GM06990 (cell line): ENCODE results near the gene ZNF236.

Source experiments
- DNase-seq: peaks from one replicate; pipeline ENCODE4 v3.0.0-alpha.2; 2011; ENCODE audit not compliant: insufficient read length; ENCODE audit errors: extremely low read depth
- H3K27me3 ChIP-seq: replicated peaks from 2 replicates; pipeline ENCODE4 v1.6.0; 2011; ENCODE audit warnings: low read length; ENCODE audit not compliant: control insufficient read depth, insufficient read depth
- H3K36me3 ChIP-seq: 2 replicates; pipeline ENCODE4 v1.5.1; 2011; ENCODE audit warnings: low read length; ENCODE audit not compliant: control insufficient read depth, insufficient read depth
- H3K4me3 ChIP-seq: replicated peaks from 2 replicates; pipeline ENCODE4 v1.5.1; 2011; ENCODE audit warnings: low read depth, mild to moderate bottlenecking, control low read depth, low read length
- TF ChIP-seq, protein P1 (sequence below): IDR thresholded peaks from 2 replicates; pipeline ENCODE4 v1.5.1; 2011; ENCODE audit warnings: low read length, control low read depth, mild to moderate bottlenecking, inconsistent platforms; ENCODE audit not compliant: insufficient read depth, poor library complexity, severe bottlenecking

Gene ZNF236

DNA sequence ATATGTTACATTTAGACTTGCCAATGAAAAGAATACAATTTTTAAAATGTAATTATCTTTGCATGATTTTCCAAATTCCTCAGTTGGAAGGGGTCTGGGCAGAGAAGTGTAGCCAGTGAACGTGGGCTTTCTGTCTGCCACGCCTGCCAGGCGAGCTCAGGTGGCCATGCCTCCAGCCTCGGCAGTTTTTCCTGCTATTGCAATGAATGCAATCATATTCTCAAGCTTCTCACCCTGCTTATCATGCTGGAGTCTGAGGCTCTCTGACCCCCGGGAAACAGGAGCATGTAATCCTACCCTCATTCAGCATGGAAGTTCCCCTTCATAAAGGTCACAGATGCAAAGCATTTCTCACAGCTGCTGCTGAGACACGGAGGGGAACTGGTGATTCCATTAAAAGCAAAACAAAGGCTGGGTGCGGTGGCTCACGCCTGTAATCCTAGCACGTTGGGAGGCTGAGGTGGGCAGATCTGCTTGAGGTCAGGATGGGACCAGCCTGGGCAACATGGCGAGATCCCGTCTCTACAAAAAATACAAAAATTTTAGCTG lies 155.4 kb downstream of the ZNF236 start:
- Histone ChIP-seq H3K36me3 (no peaks in the 10 kb centered on the region; the same call in 1 of the 2 replicates), H3K4me3 (no peak overlapping the region), H3K27me3 (no peaks in the 10 kb centered on the region)
- TF ChIP-seq, protein P1, sequence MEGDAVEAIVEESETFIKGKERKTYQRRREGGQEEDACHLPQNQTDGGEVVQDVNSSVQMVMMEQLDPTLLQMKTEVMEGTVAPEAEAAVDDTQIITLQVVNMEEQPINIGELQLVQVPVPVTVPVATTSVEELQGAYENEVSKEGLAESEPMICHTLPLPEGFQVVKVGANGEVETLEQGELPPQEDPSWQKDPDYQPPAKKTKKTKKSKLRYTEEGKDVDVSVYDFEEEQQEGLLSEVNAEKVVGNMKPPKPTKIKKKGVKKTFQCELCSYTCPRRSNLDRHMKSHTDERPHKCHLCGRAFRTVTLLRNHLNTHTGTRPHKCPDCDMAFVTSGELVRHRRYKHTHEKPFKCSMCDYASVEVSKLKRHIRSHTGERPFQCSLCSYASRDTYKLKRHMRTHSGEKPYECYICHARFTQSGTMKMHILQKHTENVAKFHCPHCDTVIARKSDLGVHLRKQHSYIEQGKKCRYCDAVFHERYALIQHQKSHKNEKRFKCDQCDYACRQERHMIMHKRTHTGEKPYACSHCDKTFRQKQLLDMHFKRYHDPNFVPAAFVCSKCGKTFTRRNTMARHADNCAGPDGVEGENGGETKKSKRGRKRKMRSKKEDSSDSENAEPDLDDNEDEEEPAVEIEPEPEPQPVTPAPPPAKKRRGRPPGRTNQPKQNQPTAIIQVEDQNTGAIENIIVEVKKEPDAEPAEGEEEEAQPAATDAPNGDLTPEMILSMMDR: no peak
- DNase-seq: no peak

DNA sequence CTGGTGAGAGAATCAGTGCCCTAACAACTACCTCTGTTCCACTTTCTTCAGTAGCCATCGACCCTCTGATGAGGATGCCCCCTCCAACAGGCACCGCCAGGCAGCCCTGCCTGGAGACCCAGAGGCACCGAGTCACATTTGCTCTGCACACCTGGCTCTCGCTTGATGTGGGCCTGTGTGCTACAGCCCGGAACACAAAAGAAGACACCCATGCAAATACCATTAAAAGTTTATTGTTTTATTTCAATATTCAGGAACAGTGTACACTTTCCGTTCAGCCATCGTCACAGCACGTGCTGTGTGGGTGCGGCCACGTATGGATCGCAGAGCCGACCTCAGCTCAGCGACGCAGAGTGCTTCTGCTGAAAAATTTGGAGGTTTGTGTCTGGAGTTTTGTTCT lies 156.3 kb downstream of the ZNF236 start:
- TF ChIP-seq, protein P1: no peak
- H3K36me3 ChIP-seq: no peaks in the 10 kb centered on the region; the same call in 1 of the 2 replicates

DNA sequence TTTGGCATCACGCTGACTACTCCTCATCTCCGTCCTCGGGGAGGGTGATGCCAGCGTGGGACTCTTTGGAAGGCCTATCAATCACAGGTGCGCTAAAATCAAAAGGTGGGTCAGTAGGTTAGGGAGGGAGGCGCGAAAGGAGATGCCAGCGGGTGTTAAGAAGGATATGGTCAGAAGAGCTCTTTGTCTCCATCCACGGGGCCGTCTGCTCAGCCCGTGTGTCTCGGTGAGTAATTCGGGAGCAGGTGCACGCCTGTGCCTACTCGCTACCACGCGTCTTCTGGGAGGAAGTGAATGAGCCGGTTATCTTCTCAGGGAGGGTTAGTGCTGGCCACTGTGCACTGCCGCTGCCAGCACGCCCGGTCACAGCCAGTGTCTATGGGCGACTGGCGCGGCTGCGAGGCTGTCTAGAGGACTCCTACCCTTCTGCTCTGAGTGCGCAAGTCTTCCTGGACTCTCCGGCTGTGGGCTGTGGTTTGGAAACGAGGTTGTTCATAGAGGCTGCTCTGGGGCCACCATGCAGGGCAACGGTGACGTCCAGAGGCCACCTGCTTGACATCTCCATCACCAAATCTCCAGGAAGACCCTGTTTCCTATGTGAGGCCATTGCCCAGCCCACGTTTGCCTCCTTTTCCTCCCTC lies 156.9 kb downstream of the ZNF236 start:
- Histone ChIP-seq H3K27me3 (no peaks in the 10 kb centered on the region), H3K36me3 (no peaks in the 10 kb centered on the region; the same call in 1 of the 2 replicates), H3K4me3 (no peak overlapping the region)
- DNase-seq: no peak
- TF ChIP-seq, protein P1: no peak

More for the DNA sequence above, 156.3 kb downstream of the ZNF236 start:
- no peak overlapping the region for H3K4me3 ChIP-seq
- H3K27me3 ChIP-seq: no peaks in the 10 kb centered on the region
- DNase-seq: no peak

DNA sequence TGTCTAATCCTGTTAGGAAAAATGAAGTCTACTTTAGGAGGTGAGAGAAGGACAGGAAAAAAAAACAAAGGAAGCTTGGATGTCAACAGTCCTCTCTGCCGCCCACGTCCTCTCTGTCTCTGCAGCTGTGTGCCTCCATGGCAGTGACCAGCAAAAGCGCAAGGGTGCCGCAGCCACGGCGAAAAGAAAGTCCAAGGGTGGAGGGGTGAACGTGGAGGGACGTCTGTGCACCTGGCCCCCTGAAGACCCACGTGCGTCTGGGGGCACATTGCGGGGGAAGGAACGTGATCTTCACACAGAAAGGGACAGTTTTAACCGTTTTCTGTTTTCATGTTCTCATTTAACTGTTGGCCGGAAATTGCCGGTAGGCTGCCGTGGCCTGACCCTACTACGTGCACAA lies 157.5 kb downstream of the ZNF236 start:
- H3K36me3 ChIP-seq: no peaks in the 10 kb centered on the region; the same call in 1 of the 2 replicates
- no peaks in the 10 kb centered on the region for H3K27me3 ChIP-seq
- no peak for DNase-seq
- no peak overlapping the region for H3K4me3 ChIP-seq
- TF ChIP-seq, protein P1: no peak

DNA sequence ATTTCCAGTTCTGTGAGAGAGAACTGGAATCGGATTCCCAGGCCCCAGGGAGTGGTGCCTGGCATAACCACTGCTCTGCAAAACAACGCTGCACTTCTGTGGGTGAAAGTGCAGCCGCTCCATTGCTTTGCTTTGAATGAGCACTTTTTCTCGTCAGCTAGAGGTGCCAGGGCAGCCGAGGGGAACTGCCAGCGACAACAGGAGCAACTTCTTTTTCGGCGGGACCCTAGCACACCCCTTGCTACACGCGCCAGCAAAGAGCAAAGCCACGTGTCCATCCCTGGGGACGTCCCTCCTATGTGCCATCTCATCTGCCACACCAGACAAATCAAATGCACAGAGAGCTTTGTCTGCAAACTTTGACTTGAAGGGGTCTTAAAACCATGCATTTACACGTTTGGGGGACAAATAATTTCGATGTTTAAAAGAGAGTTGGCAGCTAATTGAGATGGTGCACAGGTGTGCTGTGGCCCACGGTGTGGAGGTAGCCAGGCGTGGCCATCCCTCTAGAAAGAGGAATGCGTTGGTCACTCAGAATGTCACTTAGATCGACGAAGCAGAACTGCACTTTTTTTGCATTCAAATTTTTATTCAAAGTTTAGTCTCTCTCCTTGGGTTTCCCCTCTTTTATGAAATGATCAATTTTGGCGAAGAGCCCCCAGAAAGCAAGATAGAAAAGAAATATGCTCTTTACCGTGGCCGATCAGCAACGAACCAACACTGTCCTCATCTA lies 158.5 kb downstream of the ZNF236 start:
- Histone ChIP-seq H3K36me3 (no peaks in the 10 kb centered on the region; the same call in 1 of the 2 replicates), H3K4me3 (peak overlapping the region; percentile 36), H3K27me3 (no peaks in the 10 kb centered on the region)
- no peak for DNase-seq
- TF ChIP-seq, protein P1: no peak
